ENCODE results near the gene SLC4A2.

The SLC4A2 gene

DNA sequence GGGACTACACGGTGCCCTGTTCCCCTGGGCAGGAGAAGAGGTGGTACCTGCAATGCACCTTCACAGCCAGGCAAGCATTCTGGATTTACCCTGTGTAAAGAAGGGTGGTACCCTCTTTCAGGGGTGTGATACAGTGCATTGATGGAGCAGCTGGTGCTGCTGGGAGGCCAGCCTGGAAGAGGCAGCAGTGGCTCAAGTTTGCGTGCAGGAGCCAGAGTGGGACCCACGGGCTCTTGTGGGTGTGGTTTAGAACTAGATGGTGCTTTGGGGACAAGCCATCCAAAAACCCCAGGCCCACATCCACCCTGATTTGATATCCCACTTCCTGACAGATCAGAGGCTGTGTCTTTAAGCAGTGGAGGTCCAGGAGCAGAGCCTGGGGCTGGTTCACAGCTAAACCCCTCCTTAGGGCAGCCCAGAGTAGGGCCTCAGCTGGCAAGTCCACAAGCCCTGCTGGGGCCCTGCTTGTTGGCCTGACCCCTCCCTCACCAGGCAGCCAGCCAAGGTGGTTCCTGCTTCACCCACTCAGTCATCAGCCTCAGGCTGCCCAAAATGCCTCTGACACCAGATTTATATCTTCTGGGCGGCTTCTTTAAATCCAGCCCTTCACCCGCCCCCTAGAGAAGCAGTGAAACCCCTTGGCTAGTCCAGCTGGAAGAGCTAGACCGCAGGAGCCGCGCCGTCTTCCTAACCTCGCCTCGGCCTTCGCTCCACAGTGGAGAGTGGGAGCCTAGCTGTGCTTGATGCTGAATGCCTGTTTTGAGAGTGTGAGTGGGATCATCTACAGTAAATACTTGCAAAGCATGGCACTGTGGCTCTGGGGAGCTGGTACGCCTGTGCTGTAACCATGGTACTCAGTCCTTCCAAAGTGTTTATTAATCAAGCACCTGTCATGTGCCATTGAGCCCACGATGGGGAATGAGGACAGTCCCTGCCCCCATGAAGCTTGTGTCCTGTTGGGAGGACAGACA, 12.5 kb upstream of the SLC4A2 start:
- no peak for DNase-seq

DNA sequence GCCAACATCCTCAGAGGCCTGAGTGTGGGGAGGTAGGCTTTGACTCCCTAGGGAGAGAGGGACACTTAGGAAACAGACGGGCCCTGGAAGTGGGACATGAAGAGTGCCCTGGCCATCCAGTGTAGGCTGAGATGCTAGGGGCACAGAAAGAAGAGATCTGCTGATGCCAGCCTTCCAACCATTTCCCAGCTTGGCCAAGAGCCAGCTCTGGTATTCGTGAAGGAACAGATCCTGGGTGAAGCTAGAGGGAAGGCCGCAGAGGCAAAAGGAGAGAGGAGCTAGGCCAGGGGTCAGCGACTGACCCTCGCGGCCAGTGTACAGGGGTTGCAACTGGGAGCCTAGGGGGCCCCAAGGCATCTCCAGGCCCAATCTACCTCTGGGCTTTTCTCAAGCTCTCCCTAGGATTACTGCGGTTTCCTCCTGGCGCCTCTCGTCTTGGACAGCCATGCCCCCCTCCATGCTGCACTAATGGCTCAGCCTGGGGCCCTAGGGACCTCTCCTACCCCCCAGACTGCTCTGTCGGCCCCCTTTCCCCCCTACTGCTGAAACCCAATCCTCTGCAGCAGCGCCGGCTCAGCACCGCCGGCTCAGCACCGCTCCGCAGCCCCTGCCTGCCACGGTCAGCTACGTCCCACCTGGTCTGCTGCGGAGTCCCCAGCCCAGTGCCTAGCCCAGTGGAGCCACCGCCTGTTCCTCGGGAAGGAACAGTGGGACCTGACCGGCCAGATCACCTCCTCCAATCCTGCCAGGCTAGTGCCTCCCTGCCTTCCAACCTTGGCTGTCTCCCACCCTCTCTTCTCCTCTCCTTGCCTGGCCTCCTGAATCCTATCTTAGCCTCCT, 11.2 kb upstream of the SLC4A2 start, which contains the start of gene ASIC3:
ASIC3 (plus strand) TSS at position 556 of the 840 bp plus-strand sequence. CDS start 355 bp downstream, outside the sequence.
- DNase-seq = no peak

DNA sequence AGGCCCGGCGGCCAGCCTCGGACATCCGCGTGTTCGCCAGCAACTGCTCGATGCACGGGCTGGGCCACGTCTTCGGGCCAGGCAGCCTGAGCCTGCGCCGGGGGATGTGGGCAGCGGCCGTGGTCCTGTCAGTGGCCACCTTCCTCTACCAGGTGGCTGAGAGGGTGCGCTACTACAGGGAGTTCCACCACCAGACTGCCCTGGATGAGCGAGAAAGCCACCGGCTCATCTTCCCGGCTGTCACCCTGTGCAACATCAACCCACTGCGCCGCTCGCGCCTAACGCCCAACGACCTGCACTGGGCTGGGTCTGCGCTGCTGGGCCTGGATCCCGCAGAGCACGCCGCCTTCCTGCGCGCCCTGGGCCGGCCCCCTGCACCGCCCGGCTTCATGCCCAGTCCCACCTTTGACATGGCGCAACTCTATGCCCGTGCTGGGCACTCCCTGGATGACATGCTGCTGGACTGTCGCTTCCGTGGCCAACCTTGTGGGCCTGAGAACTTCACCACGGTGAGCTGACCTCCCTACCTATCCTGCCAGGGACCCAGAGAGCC, 10.4 kb upstream of the SLC4A2 start:
- no peak for DNase-seq

DNA sequence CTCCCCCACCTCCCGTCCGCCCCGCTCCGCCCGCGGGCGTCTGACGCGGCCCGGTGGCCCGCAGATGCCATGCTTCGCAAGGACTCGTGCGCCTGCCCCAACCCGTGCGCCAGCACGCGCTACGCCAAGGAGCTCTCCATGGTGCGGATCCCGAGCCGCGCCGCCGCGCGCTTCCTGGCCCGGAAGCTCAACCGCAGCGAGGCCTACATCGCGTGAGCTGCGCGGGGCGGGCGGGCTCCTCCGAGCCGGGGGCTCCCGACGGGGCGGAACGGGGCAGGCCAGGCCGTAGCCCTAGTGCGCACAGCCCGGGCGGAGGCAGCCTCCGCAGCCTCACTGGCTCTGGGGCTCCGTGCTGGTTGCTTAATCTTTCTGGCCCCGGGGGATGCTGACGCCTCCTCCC, 8.3 kb upstream of the SLC4A2 start:
- DNase-seq = no peak

DNA sequence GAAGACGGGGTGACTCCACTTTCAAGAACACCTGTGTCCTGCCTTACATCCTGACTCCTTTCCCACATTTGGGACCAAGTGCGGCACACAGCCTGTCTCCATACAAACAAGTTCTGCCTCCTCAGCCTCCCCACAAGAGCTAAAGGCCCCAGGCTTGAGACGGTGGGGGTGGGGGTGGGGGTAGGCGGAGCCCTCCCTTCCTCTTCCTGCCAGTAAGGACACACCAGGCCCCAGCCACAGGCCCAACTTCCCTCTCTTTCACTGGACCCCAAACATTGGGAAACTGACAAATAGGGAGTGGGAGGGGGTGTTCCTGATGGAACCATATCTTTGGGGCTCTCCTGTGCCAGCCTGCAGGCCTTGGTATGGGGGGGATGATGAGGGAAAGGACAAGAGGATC, 6.3 kb upstream of the SLC4A2 start:
- DNase-seq = no peak

DNA sequence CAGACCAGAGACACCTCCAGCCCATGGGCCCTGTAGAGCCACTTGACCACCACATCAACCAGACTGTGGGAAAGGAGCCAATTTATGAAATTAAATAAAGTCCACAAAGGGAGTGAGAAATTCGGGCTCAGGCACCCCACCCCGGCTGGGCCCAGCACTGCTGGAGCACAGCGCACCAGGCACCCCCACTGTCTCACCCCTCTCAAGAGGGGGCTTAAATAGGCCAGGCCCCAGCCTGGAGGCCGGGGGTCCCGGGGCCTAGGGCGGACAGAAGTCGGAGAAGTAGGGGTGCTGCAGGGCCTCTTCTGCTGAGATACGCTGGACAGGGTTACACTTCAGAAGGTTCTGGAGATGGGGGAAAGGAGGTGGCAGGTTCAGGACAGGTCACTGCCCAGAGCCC, 5.6 kb upstream of the SLC4A2 start:
- no peak for DNase-seq

DNA sequence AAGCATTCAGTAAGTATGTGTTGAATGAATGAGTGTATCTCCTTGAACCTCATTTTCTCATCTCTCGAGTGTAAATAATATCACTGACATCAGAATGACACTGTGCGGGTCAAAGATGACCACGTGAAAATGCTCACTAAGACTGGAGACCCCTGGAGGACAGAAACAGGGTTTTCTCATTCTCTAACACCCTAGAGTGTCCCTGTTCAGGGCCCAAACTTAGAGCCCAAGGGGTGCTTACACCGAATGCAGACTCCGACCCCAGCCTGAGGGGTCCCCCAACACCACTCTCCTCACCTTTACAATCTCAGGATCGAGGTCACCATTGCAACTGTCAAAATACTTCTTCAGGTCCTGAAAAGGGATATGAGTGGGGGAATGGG, 3.1 kb upstream of the SLC4A2 start:
- DNase-seq = no peak

DNA sequence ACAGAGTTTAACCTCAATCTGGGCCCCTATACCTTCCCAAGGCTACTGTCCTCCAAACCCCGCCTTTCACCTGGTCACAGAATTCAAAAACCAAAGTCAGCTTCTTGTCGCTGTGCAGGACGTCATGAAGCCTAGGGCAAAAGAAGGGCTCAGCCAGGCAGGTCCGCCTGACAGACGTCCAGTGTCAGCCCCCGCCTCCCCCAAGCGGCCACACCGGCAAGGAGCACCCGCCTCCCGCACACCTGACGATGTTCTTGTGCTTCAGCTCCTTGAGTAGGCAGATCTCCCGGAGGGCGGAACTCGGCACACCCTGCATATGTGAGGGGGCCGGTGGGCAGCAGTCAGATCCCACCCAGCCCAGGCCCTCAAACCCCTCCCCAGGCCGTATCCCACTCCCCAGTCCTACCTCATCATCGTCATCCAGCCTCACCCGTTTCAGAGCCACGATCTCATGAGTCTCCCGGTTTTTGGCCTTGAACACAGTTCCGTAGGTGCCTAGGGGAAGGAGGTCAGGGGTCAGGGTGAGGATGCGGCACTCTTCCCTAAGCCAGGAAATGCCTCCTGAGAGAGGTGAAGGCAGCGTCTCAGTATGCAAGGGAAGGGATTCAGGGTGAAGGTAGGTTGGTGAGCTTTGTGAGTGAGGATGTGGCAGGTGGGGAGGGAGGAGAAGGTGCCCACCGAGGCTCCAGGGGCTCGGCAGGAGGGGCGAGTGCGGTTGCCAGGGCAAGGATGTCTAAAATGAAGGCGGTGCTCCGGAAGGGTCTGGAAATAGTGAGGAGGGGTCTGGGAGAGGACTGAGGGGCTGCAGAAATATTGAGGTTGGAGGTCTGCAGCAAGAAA, 2.5 kb upstream of the SLC4A2 start:
- DNase-seq = no peak

DNA sequence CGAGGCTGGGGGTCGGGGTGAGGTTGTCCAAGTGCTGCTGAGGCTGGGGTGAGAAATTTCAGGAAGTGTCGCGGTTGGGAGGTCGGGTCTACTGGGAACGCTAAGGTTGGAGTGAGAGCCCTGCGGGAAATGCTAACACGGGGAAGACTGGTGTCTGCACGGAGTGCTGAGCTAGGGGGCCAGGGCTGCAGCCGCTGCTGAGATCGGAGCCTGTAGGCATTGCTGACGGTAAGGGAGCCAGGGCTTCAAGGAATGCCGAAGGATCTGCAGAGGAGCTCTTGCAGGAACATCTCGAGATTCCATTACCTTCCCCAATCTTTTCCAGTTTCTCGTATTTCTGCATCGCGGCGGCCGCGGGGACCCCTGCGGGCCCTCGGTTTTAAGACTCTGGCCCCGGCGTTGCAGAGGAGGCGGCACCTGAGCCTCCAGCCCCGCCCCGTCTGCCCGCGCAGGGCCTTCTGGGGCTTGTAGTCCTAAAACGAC, 1.8 kb upstream of the SLC4A2 start, which contains the start of gene CDK5:
CDK5 (minus strand) TSS at position 392 of the 483 bp plus-strand sequence; CDS start at position 343, 49 bp downstream.
- peak; percentile 16 for DNase-seq

DNA sequence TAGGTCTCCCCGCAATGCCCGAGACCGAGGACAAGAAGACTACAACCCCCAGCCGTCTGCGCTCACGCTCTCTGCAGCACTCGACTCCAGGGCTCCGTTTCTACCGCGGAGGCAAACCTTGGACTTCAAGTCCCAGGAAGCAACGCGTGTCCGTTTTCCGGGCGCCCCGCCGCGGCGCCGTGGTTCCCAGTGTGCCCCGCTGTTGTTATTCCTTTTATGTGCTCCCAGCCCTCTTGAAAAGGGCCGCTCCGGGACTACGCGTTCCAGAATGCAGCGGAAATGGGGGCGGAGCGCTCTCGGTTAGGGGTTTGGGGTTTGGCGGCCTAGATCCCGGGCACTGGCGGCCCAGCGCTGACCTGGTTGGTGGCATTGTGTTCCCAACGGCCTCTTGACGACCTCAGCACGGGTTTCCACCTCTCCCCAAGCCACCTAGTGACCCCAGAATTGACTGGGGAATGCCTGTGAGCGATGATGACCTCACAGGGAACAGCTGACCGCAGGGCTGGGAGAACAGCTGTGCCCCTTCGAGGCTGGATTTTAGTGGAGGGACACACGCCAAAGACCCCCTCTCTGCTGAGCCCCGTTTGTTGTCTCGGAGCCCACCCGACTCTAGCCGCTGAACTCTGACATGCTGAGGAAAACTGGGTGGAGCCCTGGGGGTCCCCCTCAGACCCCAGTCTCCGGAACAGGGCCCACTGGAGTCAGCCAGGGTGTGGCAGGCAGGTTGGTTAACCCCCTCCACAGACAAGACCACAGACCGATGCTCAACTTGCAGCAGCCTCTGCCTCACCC, 1.2 kb upstream of the SLC4A2 start:
- peak; percentile 100 for DNase-seq

DNA sequence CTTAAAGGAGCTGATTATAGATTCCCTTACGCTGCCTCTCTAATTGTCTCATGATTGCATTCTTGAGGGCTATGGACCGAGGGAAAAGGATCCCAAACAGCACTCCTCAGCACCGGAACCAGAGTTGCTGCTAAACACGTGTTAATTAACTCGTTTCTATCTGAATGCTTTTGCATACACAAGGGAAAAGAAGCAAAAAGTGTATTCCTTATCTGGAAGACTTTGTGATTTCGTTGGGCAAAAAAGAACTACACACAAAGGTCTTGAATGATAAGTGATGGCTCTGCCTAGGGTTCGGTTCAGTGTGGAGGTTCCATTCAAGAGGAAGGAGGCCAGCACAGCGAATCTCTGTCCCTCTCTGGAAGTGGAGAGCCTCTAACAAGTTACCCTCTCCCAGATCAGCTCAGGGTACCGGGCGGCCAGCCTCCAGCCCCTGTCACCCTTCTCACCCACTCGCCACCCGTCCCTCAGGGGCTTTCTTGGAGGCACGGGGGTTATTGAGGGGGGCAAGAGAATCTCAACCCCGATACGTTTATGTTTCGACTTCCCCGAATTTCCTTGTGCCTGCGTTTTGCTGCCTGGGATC, 515 bp upstream of the SLC4A2 start:
- DNase-seq = peak; percentile 23

DNA sequence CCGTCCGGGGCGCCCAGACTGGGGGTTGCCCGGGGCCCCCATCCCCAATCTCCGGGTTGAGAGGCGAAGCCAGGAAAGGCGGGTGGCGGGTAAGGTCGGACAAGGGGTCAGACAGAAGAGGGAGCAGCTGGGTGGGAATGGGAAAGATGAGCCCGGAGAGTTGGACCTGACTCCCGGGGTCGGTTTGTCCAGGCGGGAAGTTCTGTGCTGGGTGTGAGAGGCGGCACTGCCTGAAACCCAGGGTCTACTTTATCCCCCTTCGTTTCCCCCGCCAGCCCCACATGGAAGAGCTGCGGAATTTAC, 675 bp downstream of the SLC4A2 start:
- no peak for DNase-seq

DNA sequence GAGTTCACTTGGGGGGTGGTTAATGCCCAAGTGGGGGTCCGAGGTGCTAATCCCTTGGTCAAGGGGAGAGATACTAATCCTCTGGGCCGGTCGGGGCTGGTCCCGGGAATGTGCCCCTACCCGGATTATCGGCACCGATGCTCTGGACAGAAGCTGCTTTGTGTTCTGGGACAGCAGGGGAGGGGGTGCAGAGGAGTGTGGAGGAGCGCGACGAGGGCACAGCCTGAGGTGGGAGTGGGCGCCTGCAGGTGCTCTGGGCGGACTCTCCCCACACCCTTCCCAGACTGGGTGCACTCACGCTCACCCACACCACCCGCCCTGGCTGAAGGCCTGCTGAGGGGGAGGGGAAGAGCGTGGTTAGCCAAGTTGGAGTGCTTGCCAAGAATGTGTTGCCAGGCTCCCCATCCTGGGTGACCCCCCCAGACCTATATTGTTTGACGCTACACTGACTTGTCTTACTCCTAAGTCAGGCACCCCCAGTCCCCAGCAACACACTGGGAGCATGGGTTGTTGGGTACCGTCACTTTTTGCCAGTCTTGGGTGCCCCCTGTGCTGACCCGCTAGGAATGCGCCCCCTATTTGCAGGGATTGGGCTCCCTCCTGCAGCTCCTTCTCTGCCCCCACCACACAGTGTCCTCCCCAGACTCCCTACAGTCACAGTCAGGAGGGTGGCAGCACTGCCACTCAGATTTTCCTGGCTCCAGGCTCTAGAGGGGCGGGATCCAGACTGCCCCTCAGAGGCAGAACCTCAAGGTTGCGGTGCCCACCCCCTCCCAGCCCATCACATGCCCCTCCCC, 1.2 kb downstream of the SLC4A2 start:
- peak; percentile 37 for DNase-seq

DNA sequence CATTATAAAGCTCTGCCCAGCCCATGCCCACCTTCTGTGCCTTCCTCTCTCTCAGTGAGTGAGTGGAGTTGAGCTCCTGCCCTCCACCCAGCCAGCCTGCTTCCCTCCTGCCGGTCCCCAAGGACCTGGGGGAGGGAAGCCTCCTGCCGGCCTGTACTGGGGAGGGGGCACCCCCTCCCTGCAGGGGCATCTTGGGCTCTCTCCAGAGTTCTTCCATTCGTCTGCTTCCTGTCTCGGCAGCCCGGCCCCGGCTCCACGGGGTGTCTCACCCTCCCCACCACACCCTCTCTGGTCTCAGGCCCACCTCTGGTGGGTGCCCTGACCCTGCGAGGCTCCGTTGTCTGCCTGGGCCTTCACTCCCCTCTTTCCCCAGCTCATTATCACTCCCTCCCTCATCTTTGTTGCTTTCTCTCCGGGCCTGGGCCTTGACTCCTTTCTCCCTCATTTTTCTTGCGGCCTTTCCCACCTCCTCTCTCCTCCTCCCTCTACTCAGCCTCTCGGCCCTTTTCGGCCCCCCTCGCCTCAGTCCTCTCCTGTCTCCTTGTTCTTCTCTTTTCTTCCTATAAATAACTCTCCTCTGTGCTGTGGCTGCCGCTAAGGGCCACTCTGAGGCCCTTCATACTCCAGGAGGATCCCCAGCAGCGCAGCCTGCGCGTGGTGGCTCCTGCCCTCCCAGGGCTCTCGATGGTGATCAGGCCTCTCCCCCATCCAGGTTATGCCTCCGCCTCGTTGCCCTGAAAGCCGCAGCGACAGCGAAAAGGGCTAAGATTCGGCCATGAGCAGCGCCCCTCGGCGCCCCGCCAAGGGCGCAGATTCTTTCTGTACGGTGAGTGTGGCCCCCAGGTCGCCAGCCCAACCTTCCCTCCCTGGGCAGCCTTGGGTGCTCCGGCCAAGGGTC, 2.1 kb downstream of the SLC4A2 start:
- no peak for DNase-seq

DNA sequence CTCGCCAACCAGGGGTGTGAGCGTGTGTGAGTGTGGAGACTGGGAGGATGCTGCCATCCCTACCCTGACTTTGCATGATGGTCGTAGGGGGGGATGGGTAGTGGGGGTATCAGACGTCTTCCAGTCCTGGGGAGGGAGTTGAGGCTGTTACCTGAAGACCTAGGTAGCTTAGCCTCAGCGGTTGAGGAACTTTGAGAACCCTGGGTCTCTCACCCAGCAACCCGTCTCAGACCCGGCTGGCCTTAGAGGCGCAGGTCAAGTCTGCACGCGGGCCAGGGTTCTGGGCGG, 2.7 kb downstream of the SLC4A2 start:
- DNase-seq = no peak

DNA sequence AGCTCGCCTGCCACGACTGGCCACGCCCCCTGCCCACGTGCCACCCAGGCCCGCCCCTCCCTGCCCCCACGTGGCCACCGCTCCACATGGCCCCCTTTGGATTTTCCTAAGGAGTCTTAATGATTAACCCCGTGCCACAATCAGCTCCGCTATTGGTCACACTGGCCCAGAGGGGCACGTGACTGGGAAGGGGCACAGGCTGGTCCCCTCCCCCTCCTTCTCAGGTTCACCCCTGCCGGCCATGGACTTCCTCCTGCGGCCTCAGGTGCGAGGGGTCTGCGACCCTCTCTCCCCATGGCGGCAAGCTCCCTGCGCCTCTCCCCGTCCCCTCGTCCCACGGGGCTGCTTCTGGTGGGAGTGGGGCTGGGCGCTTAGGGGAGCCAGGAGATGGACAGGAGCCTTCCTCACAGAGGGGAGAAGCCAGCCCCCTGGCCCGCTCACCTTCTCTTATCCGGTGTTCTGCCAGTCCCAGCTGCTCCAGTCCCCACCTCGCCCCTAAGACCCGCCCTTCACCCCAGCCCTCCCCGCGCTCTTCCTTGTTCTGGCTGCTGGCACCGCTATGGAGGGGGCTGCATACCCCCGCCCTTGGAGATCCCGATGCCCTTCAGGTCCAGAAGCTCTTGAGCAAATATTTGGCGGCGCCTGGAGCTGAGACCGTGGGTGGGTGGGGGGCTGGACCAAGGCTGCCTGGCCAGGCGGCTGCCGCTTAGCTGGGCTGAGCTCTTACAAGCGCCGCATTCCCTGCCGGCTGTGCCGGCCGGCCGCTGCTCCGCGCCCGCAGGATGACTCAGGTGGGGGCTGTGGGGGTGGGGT, 3.2 kb downstream of the SLC4A2 start:
- peak; percentile 67 for DNase-seq

DNA sequence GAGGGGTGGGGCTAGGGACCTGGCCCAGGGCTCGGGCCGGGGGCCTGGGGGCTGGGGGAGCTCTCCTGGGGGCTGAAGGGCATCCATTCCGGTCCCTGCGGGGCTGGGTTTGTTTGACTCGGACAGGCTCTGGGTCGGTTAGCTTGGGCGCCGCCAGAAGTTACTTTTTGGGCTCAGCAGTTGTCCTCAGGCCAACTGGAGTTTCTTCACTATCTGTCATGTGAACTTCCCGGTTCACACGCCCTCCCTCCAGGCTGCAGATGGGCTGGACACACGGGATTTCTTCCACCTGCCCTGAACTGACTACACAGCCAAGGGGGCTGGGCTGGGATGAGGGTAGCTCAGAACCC, 3.8 kb downstream of the SLC4A2 start:
- peak; percentile 58 for DNase-seq

DNA sequence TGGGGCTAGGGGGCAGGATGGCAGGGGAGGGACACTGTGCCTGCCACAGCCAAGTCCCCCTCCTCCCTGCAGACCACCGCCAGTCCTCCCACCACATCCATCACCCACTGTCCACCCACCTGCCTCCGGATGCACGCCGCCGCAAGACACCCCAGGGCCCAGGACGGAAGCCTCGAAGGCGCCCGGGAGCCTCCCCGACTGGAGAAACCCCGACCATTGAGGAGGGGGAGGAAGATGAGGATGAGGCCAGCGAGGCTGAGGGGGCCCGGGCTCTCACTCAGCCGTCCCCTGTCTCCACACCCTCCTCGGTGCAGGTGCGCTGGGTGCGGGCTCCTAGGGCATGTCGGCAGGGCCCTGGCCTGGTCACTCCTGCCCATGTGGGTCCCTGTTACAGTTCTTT, 5.1 kb downstream of the SLC4A2 start:
- no peak for DNase-seq

DNA sequence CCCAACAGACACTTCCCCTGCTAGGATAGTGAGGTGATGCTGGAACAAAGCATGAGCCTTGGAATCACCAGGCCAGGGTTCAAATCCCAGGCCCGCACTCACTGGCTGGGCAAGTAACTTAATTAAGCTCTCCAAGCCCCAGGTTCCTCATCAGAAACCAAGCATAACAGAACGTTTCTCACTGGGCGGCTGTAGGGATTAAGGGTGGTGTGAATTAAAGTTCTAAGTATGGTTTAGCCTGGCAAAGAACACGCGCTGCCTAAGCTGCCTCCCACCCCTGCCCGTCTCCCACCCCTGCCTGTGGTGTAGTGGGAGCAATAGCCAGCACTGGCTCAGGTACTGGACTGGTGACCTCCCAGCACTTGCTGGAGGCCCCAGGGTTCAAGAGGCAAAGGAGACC, 5.6 kb downstream of the SLC4A2 start:
- DNase-seq = no peak
